Measurements from ENCODE around the gene MCUB.
"Not testable (repeated sequence)": the region's sequence is repeated elsewhere in the genome, so short reads cannot be mapped to it uniquely, and the experiment has no call there.

The MCUB gene

GRCh38 chr4:109588176-109588575 is 28.1 kb downstream of the MCUB start:
- DNase-seq = no peak

GRCh38 chr4:109589119-109589518 is 29.1 kb downstream of the MCUB start:
- DNase-seq = no peak

DNA sequence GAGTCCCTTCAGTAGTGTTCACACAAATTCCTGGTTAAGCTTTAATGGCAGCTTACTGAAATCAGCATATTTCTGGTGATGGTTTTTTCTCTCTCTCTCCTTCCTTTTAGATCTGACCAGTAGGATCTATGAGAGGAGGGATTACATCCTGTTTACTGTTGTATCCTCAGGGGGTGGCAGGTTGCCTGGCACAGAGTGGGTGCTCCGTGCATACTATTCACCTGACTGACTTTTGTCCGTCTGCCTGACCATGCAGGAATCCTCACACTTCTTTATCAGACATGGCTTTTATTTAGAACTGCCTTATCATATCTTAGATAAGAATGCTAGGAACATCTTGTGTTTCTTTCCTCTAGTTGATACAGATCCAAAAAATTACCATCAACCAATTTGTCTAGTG is 29.6 kb downstream of the MCUB start:
- no peak for DNase-seq

- DNase-seq = no peak
Measured at GRCh38 chr4:109590905-109591304, 30.9 kb downstream of the MCUB start.

DNA sequence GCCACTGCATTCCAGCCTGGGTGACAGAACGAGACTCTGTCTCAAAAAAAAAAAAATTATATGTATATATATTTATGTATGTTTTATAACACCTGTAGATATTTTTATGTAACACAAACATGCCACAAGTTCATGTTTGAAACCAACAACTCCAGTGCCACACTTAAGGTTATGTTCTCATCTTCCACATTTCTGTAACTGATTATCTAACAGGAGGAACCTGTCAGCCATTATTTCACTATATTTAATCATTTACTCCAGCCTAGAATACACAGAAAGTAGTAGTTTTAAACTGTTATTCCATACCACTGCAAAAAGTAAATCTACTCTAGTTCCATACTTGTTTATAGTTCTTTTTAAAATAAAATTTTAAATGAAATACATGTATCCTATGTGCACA is 32.3 kb downstream of the MCUB start:
- DNase-seq = no peak

DNA sequence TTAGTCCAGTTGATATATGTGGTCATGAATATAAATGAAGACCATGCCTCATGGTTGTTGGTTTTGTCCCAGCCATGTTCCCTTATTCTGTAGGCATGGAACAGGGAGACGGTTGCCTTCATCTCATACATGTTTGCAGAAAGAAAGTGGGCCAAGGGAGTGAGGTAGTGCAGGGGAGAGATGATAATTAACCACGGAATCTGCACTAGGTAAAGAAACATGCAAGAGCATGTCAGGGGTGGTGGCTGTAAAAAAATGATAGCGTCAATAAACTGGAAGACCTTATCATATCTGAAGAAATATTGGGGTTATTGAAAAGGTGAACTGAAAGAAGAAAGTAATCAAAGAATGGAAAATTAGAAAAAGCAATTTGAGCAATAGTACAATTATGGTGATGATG is 35.1 kb downstream of the MCUB start:
- DNase-seq = not testable (repeated sequence)

DNA sequence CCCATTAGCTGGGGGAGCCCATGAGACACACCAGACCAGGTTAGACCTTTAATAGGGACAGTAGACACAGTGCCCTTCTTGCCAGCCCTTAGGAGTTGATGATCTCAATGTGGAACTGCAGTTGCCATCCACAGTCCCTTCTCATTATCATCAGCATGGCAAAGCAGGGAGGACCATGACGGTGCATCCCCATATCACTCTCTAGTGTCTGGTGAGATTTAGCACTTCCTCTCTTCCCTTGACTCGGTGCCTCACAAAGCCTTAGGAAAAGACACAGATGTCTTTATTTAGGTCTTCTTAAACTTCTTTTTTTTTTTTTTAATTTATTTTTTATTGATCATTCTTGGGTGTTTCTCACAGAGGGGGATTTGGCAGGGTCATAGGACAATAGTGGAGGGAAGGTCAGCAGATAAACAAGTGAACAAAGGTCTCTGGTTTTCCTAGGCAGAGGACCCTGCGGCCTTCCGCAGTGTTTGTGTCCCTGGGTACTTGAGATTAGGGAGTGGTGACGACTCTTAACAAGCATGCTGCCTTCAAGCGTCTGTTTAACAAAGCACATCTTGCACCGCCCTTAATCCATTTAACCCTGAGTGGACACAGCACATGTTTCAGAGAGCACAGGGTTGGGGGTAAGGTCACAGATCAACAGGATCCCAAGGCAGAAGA is 36.5 kb downstream of the MCUB start:
- DNase-seq = not testable (repeated sequence)

- DNase-seq = no peak
Measured at GRCh38 chr4:109599046-109599652, 39.1 kb downstream of the MCUB start.

- DNase-seq = no peak
Measured at GRCh38 chr4:109600431-109600830, 40.4 kb downstream of the MCUB start.

DNA sequence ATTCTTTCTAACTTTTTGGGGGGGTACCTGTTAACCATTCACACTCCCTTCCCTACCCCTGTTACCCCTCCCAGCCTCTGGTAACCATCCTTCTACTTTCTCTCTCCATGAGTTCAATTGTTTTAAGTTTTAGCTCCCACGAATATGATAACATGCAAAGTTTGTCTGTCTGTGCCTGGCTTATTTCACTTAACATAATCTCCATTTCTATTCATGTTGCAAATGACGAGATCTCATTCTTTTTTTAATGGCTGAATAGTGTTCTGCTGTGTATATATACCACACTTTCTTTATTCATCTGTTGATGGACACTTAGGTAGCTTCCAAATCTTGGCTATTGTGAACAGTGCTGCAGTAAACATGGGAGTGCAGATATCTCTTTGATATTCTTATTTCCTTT is 41.3 kb downstream of the MCUB start:
- no peak for DNase-seq

DNA sequence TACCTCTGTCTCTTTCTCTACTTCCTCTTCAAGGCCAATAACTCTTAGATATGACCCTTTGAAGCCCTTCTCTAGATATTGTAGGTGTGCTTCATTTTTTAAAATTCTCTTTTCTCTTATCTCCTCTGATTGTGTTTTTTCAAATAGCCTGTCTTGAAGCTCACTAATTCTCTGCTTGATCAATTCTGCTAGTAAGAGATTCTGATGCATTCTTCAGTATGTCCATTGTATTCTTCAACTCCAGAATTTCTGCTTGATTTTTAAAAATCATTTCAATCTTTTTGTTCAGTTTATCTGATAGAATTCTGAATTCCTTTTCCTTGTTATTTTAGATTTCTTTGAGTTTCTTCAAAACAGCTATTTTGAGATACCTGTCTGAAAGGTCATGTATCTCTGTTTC is 47.9 kb downstream of the MCUB start:
- DNase-seq = no peak

- no peak for DNase-seq
Measured at GRCh38 chr4:109608879-109609278, 48.8 kb downstream of the MCUB start.

DNA sequence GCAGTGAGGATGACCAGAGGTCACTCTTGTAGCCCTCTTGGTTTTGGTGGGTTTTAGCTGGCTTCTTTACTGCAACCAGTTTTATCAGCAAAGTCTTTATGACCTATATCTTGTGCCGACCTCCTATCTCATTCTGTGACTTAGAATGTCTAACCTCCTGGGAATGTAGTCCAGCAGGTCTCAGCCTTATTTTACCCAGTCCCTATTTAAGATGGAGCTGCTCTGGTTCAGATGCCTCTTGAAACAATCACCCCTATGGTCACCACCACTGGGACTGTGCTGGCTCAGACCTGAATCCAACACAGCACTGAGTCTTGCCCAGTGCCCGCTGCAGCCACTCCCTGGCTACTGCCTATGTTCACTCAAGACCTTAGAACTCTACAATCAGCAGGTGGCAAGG is 49.4 kb downstream of the MCUB start:
- DNase-seq = no peak

GRCh38 chr4:109610489-109610888 is 50.4 kb downstream of the MCUB start:
- DNase-seq = no peak

GRCh38 chr4:109611045-109611646 is 51.1 kb downstream of the MCUB start:
- DNase-seq = no peak

- no peak for DNase-seq
Measured at GRCh38 chr4:109614015-109614414, 54.0 kb downstream of the MCUB start.

GRCh38 chr4:109614466-109614865 is 54.4 kb downstream of the MCUB start:
- no peak for DNase-seq

DNA sequence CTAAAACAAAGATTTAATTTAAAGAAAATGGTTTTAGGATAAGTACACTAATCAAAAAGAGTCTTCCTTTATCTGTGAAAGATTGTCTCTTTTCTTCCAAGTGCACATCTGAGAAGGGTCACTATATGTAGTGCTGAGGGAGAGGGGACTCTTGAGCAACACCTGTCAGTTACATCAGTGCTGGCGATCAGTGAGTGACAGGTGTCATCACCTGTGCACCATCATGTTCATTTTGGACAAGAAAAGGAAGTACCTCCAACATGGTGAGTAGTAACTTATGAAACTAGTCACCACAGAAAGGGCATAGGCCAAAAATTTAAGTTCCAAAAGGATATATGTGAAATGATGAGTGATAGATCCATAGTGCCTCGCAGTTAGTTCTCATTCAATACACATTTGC is 55.7 kb downstream of the MCUB start:
- no peak for DNase-seq

- DNase-seq = no peak
Measured at GRCh38 chr4:109616243-109616642, 56.2 kb downstream of the MCUB start.

- no peak for DNase-seq
Measured at GRCh38 chr4:109622626-109623025, 62.6 kb downstream of the MCUB start.

DNA sequence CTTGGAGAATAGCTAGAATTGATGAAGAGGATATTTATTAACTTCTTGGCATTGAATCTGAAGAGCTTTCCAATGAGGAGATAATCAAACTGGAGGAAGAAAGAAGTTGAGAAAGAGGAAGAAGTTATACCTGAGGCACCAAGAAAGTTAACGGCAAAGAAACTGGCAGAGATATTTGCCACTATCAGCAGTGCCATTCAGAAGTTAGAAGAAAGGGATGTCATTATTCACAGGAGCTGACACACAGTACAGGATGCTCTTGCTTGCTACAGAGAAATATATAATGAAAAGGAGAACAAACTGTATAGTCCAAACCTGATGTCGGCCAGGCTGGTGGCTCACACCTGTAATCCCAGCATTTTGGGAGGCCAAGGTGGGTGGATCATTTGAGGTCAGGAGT is 64.5 kb downstream of the MCUB start:
- no peak for DNase-seq

GRCh38 chr4:109627361-109627760 is 67.3 kb downstream of the MCUB start:
- no peak for DNase-seq

GRCh38 chr4:109629775-109630174 is 69.7 kb downstream of the MCUB start:
- no peak for DNase-seq

- DNase-seq = no peak
Measured at GRCh38 chr4:109631532-109632108, 71.6 kb downstream of the MCUB start.
